Astrocyte of the spinal cord (primary cell): Measurements from ENCODE around the gene LSMEM2.

Source experiments
- DNase-seq: peaks from one replicate; pipeline ENCODE4 v3.0.0; 2011; ENCODE audit warnings: low read depth, low spot score
- H3K4me3 ChIP-seq: 2 replicates; pipeline ENCODE4 v1.5.1; 2011; ENCODE audit warnings: low read depth, mild to moderate bottlenecking, low read length, moderate library complexity
- in situ Hi-C: cut with HindIII; loops from 2 replicates; pipeline ENCODE4 v1.10.0; 2017; ENCODE audit warnings: low sequenced_read_pairs
- TF ChIP-seq, protein P1 (sequence below): IDR thresholded peaks from 2 replicates; pipeline ENCODE4 v1.5.1; 2012; ENCODE audit warnings: low read depth, mild to moderate bottlenecking, low read length, inconsistent platforms

LSMEM2 gene

DNA sequence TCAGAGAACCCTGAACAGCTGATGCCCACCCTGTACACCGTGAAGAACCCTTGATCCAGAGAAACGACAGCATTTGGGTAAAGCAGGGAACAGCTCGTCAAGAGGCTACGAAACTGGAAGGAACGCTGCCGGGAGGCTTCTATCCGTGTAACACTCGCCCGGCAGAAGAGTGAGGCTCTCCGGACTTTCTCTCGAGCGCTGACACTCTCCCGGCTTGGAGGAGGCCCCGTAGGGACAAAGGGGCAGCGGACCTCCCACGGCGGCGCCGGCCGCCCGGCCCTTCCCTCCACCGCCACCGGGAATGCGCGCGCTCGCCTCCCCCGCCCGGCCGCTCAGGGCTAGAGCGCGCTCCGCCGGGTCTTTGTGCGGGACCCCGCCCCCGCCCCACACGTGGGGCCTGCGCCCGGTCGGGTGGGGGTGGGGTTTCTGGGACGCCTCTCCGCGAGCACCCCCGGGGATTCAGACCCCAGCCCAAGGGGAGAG is 42.0 kb downstream of the LSMEM2 start:
- DNase-seq: peak; percentile 66
- TF ChIP-seq, protein P1, sequence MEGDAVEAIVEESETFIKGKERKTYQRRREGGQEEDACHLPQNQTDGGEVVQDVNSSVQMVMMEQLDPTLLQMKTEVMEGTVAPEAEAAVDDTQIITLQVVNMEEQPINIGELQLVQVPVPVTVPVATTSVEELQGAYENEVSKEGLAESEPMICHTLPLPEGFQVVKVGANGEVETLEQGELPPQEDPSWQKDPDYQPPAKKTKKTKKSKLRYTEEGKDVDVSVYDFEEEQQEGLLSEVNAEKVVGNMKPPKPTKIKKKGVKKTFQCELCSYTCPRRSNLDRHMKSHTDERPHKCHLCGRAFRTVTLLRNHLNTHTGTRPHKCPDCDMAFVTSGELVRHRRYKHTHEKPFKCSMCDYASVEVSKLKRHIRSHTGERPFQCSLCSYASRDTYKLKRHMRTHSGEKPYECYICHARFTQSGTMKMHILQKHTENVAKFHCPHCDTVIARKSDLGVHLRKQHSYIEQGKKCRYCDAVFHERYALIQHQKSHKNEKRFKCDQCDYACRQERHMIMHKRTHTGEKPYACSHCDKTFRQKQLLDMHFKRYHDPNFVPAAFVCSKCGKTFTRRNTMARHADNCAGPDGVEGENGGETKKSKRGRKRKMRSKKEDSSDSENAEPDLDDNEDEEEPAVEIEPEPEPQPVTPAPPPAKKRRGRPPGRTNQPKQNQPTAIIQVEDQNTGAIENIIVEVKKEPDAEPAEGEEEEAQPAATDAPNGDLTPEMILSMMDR: no peak
- H3K4me3 ChIP-seq: peak overlapping the region; percentile 70
- in situ Hi-C loops: no loop called here

DNA sequence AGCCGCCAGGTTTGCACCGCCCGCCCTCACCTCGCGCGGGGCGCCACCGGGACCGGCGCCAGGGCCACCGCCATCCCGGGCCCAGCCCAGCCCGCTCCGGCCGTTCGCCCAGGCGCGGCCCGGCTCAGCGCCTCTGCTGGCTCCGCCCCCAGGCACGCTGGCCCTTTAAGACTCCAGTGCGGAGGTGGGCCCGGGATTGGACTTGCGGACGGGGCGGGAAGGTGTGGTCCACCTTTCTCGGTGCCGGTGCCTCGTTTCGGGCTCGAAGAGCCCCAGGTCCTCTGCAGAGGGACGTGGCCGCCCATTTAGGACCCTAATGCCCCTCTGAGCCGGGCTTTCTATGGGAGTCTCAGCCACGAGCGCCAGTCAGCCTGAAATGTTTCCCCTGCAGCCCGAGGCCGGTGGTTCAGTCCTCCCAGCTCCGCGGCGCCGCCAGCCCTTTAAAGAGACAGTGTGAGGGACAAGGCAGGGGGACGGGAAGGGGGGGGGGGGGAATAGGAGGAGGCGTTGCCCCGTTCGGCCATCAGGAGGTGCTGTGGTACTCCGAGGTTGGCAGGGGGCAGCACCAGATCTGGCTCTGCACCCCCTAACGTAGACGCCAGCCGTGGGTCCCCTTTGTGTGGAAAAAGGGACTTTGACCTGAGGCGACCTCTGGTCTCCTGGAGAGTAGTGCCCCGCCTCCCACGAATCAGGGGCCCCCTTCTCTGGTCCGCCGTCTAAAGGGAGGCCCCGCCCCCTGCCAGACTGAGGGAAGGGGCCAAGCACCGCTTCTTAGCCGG is 42.6 kb downstream of the LSMEM2 start:
- DNase-seq: peak; percentile 91
- in situ Hi-C loops: no loop called here
- TF ChIP-seq, protein P1: peak; percentile 60
- peak overlapping the region; percentile 70 for H3K4me3 ChIP-seq

DNA sequence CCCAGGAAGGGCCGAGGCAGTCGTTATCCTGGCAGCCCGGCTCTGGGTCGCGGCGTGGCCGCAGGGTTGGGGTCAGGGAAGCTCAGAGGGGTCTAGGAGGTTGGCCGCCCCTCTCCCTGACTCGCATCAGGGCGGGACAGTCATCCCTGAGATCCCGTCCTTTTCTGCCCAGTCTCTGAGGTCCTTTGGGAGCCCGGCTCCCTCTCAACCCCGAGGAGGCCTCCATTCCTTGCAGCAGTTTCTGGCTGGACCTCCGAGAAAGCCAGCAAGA is 43.2 kb downstream of the LSMEM2 start:
- H3K4me3 ChIP-seq: peak overlapping the region; percentile 70
- in situ Hi-C loops: no loop called here
- DNase-seq: no peak
- TF ChIP-seq, protein P1: no peak

GRCh38 chr3:50322386-50323091 is 43.7 kb downstream of the LSMEM2 start, which contains the start of gene HYAL2:
Gene HYAL2, minus strand, starts transcription at chr3:50322745. Its CDS starts 2,256 bp downstream, at chr3:50320489.
- no peak for DNase-seq
- TF ChIP-seq, protein P1: no peak
- in situ Hi-C loops: no loop called here
- peak within 1 kb of the TSS; percentile 70 for H3K4me3 ChIP-seq

- in situ Hi-C loops: no loop called here
- no peak for DNase-seq
- H3K4me3 ChIP-seq: no peak overlapping the region
- TF ChIP-seq, protein P1: no peak
These were observed 44.3 kb downstream of the LSMEM2 start for GRCh38 chr3:50323092-50323600.

DNA sequence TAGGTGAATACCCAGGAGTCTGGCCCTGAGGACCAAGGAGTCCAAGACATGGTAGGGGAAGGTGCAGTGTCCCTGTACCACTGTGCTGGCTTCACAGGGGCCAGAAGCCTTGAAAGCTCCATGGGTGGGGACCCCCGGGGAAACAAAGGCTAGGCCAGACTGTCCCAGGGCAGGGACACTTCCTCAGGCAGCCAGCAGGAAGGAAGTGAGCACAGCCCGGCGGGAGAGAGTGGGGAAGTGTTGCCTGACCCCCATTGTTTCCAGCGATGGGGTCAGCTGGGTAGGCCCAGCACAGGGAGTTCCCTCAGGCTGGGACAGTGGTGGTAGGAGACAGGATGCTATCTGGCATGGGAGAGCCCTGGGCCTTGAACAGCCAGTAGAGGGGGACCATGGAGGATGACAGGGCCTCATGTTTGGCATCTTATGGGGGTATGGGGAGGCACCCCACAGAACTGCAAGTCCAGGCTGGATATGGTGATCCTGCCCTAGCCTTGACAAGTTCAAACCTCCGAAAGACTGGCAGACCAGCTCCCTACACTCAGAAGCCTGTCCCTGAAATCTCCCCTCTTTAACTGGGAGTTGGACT is 44.8 kb downstream of the LSMEM2 start:
- DNase-seq: no peak
- in situ Hi-C loops: no loop called here
- H3K4me3 ChIP-seq: no peak overlapping the region
- TF ChIP-seq, protein P1: no peak
